HPDE6-E6E7 (cell line): ENCODE results near the gene ACOT9.
"Not testable (repeated sequence)": the region's sequence is repeated elsewhere in the genome, so short reads cannot be mapped to it uniquely, and the experiment has no call there.

Source experiments
- DNase-seq: peaks from one replicate; pipeline ENCODE4 v3.0.0; 2011; ENCODE audit warnings: missing footprints; ENCODE audit errors: extremely low spot score

The ACOT9 gene

GRCh38 chrX:23742697-23743622 is at the start of gene ACOT9:
TSS of gene ACOT9 (minus strand) at chrX:23743276. CDS start at chrX:23743144, 132 bp downstream.
- DNase-seq, result peak; percentile 76

GRCh38 chrX:23790155-23790497 is 47.0 kb upstream of the ACOT9 start:
- no peak for DNase-seq

- DNase-seq, result no peak
Observed at GRCh38 chrX:23789386-23790154, 46.5 kb upstream of the ACOT9 start.

- DNase-seq, result no peak
Observed at GRCh38 chrX:23788946-23789345, 45.9 kb upstream of the ACOT9 start.

- no peak for DNase-seq
Observed at GRCh38 chrX:23788521-23788920, 45.4 kb upstream of the ACOT9 start.

GRCh38 chrX:23787745-23788118 is 44.7 kb upstream of the ACOT9 start:
- DNase-seq, result no peak

GRCh38 chrX:23786268-23786815 is 43.3 kb upstream of the ACOT9 start:
- no peak for DNase-seq

GRCh38 chrX:23785580-23785979 is 42.5 kb upstream of the ACOT9 start:
- DNase-seq, result no peak

GRCh38 chrX:23784470-23785331 is 41.6 kb upstream of the ACOT9 start:
- no peak for DNase-seq

- no peak for DNase-seq
Observed at GRCh38 chrX:23783589-23784469, 40.8 kb upstream of the ACOT9 start.

- peak; percentile 33 for DNase-seq
Observed at GRCh38 chrX:23782863-23783588, 40.0 kb upstream of the ACOT9 start, which contains the start of gene SAT1. TSS of gene SAT1 (plus strand) at chrX:23783173. CDS start at chrX:23783352, 179 bp downstream.

GRCh38 chrX:23782455-23782854 is 39.4 kb upstream of the ACOT9 start:
- no peak for DNase-seq

- no peak for DNase-seq
Observed at GRCh38 chrX:23779025-23779424, 35.9 kb upstream of the ACOT9 start.

- DNase-seq, result no peak
Observed at GRCh38 chrX:23776363-23776762, 33.3 kb upstream of the ACOT9 start.

- DNase-seq, result no peak
Observed at GRCh38 chrX:23773601-23774175, 30.6 kb upstream of the ACOT9 start.

- DNase-seq, result not testable (repeated sequence)
Observed at GRCh38 chrX:23771086-23771485, 28.0 kb upstream of the ACOT9 start.

- no peak for DNase-seq
Observed at GRCh38 chrX:23770142-23770541, 27.1 kb upstream of the ACOT9 start.

GRCh38 chrX:23766650-23767551 is 23.8 kb upstream of the ACOT9 start:
- no peak for DNase-seq
